Stomach (tissue), 9 donors: ENCODE measurements around the gene PSMD4. TPM values are rescaled to one million over a fixed set of nuclear protein-coding genes. Genes with fewer than 3 reads are reported as not detected.
A peak's percentile ranks its signal among the peaks of the same experiment; 100 is the strongest.

Experiments used
- DNase-seq, 2 donors: peaks; one replicate each; pipeline versions ENCODE4 v3.0.0 to v3.0.0-alpha.2; 2013 to 2019
- H3K27ac ChIP-seq, 5 donors: fragments of 200-600 bp in 4 of 5; sonication (generic) in 4 of 5; one replicate each; pipeline ENCODE4 v1.5.1; 2013 to 2019; ENCODE audit warnings: mild to moderate bottlenecking in 1 of 5, moderate library complexity in 1 of 5
- H3K27me3 ChIP-seq, 3 donors: fragments of 200-600 bp; sonication (generic); one replicate each; pipeline ENCODE4 v1.5.1; 2017 to 2019; ENCODE audit warnings: mixed run types in 1 of 3
- H3K36me3 ChIP-seq, 4 donors: fragments of 200-600 bp; sonication (generic); 1 replicate in 3 of 4; 2 replicates in 1 of 4; pipeline ENCODE4 v1.5.1; 2016 to 2019
- H3K4me1 ChIP-seq, 4 donors: fragments of 200-600 bp; sonication (generic); one replicate each; pipeline ENCODE4 v1.5.1; 2016 to 2019
- H3K4me3 ChIP-seq, 4 donors: fragments of 200-600 bp; sonication (generic) in 3 of 4; one replicate each; pipeline ENCODE4 v1.5.1; 2016 to 2019; ENCODE audit warnings: mild to moderate bottlenecking in 1 of 4
- H3K9me3 ChIP-seq, 4 donors: fragments of 200-600 bp; sonication (generic); one replicate each; pipeline ENCODE4 v1.5.1; 2016 to 2019
- CTCF ChIP-seq, 7 experiments: fragments of 450-650 bp in 4 of 7; fragments of 200-600 bp in 3 of 7; sonication (generic) in 3 of 7; IDR thresholded peaks; one replicate each; pipeline ENCODE4 v1.5.1; 2016 to 2019; ENCODE audit warnings: antibody characterized with exemption in 7 of 7, control low read depth in 2 of 7, mild to moderate bottlenecking in 1 of 7
- EP300 ChIP-seq: sonication (generic); formaldehyde crosslinking; IDR thresholded peaks from one replicate; pipeline ENCODE4 v1.6.1; 2017; ENCODE audit warnings: antibody characterized with exemption
- POLR2A ChIP-seq, 4 donors: fragments of 450-650 bp; IDR thresholded peaks; one replicate each; pipeline ENCODE4 v1.6.1; 2016; ENCODE audit warnings: antibody characterized with exemption in 4 of 4, control low read depth in 2 of 4, mild to moderate bottlenecking in 1 of 4, moderate library complexity in 1 of 4
- POLR2AphosphoS5 ChIP-seq, 3 donors: sonication (generic); formaldehyde crosslinking; IDR thresholded peaks; one replicate each; pipeline ENCODE4 v1.6.1; 2016; ENCODE audit warnings: antibody characterized with exemption in 3 of 3
- WGBS, 5 donors: extraction: QIAGEN DNeasy Blood & Tissue Kit in 3 of 5; methylation state at CpG; one replicate each; pipeline versions ENCODE4 v1.1.5 to v1.1.7; 2013 to 2018; 5-methylcytosine and 5-hydroxymethylcytosine counted together
- intact Hi-C: fragments of 100-400 bp; cut with DNase I; formaldehyde crosslinking; loops from one replicate; pipeline ENCODE4 v1.15.1; 2023; ENCODE audit warnings: low total_unique reads
- polyA plus RNA-seq, 3 donors: library from polyadenylated mRNA; stranded (reverse); fragments of 200-250 nt; gene quantifications; one replicate each; pipeline ENCODE4 v1.2.3, GENCODE V29; 2013
- total RNA-seq, 5 donors: library from RNA; depleted of rRNA; stranded (reverse); fragments of >200 nt; gene quantifications; one replicate each; pipeline versions ENCODE4 v1.1.0 to v1.2.3, GENCODE V29; 2014 to 2016
- donor health status: healthy with polysubstance abuse.
- donor health status: Bipolar disorder and iron deficiency.
- donor health status: healthy.

The PSMD4 gene
- total and polyA plus RNA-seq, 8 donors, result 81.3 to 234 (median 151) TPM

- H3K9me3 ChIP-seq, result no peaks in the 10 kb centered on the region
- peaks cover 15 to 26% (median 25%) of the 10 kb centered on the region in 4 donors for H3K36me3 ChIP-seq
- TF ChIP-seq POLR2AphosphoS5 (IDR thresholded peaks at IDR 0.05), result peak in 2 of 3 donors; percentile 56 to 77
- TF ChIP-seq EP300, result no peak
- peak in 1 of 7 experiments; percentile 6 for TF ChIP-seq CTCF (IDR thresholded peaks at IDR 0.05)
- TF ChIP-seq POLR2A (IDR thresholded peaks at IDR 0.05), result peak in 1 of 4 donors; percentile 53
- peak within 1 kb of the TSS; percentile 68 to 92 (median 74) for H3K4me3 ChIP-seq
- WGBS, 5 donors, result 0 to 1% (median 0%) methylated on average over 39 to 74 of the region's 74 CpGs
- DNase-seq, result peak; percentile 100
- H3K4me1 ChIP-seq, result peaks cover 16 to 31% (median 27%) of the 10 kb centered on the region in 4 donors
- H3K27me3 ChIP-seq, result no peaks in the 10 kb centered on the region
- intact Hi-C loops, result no loop called here
- peak within 1 kb of the TSS; percentile 92 to 100 (median 97) for H3K27ac ChIP-seq
Observed at GRCh38 chr1:151281969-151282882, 27.7 kb downstream of the PSMD4 start, which contains the start of gene ZNF687. TSS of gene ZNF687 (plus strand) at chr1:151282299. CDS start at chr1:151286292, 3,993 bp downstream.

GRCh38 chr1:151282883-151283725 lies 28.6 kb downstream of the PSMD4 start:
- Histone ChIP-seq H3K4me3 (peak overlapping the region; percentile 68 to 92 (median 74)), H3K4me1 (peaks cover 16 to 31% (median 25%) of the 10 kb centered on the region in 4 donors), H3K36me3 (peaks cover 22 to 34% (median 34%) of the 10 kb centered on the region in 4 donors), H3K27me3 (no peaks in the 10 kb centered on the region), H3K9me3 (no peaks in the 10 kb centered on the region), H3K27ac (peak overlapping the region; percentile 92 to 100 (median 97))
- intact Hi-C loops, result no loop called here
- WGBS, 5 donors, result 2 to 6% (median 4%) methylated on average over 27 to 44 of the region's 44 CpGs
- peak; percentile 35 to 63 for DNase-seq
- TF ChIP-seq EP300, result no peak
- TF ChIP-seq CTCF (IDR thresholded peaks at IDR 0.05), result no peak
- no peak for TF ChIP-seq POLR2A (IDR thresholded peaks at IDR 0.05)

- 46 to 61% (median 51%) methylated on average over 2 of the region's 2 CpGs for WGBS, 5 donors
- H3K27ac ChIP-seq, result peak overlapping the region in 4 of 5 donors; percentile 92 to 100 (median 98)
- DNase-seq, result no peak
- intact Hi-C loops, result no loop called here
- TF ChIP-seq EP300 (no peak), POLR2A (IDR thresholded peaks at IDR 0.05) (no peak), CTCF (IDR thresholded peaks at IDR 0.05) (no peak), POLR2AphosphoS5 (IDR thresholded peaks at IDR 0.05) (no peak)
- H3K36me3 ChIP-seq, result peaks cover 32 to 44% (median 44%) of the 10 kb centered on the region in 4 donors
- H3K27me3 ChIP-seq, result no peaks in the 10 kb centered on the region
- H3K9me3 ChIP-seq, result no peaks in the 10 kb centered on the region
- peaks cover 16 to 40% (median 29%) of the 10 kb centered on the region in 4 donors for H3K4me1 ChIP-seq
- peak overlapping the region in 3 of 4 donors; percentile 68 to 92 (median 79) for H3K4me3 ChIP-seq
Observed at GRCh38 chr1:151284013-151284577, 29.6 kb downstream of the PSMD4 start.
